Calu3 (cell line): ENCODE measurements around the gene PLP1. TPM values are rescaled to one million over a fixed set of nuclear protein-coding genes. Genes with fewer than 3 reads are reported as not detected.
"Not testable (repeated sequence)": the region's sequence is repeated elsewhere in the genome, so short reads cannot be mapped to it uniquely, and the experiment has no call there.

Source experiments
- BruUV-seq: library from RNA; stranded (reverse); fragments of 400-500 nt; replicated peaks from 2 replicates; lab custom pipeline; 2021; lab: Mats Ljungman, UMichigan
- CTCF ChIA-PET: fragments of 300-600 bp; sonication (Branson Sonifier 250); formaldehyde crosslinking; loops from one replicate; lab custom pipeline; 2022; ENCODE audit warnings: antibody characterized with exemption; lab: Charles Lee
- DNase-seq: peaks from one replicate; pipeline ENCODE4 v3.0.0; 2022
- H3K27ac Mint-ChIP-seq: one replicate; pipeline ENCODE4 v1.8.0; 2022; ENCODE audit warnings: mixed read lengths; ENCODE audit not compliant: unreplicated experiment
- H3K27me3 Mint-ChIP-seq: one replicate; pipeline ENCODE4 v1.8.0; 2022; ENCODE audit warnings: mixed read lengths; ENCODE audit not compliant: unreplicated experiment
- H3K36me3 Mint-ChIP-seq: one replicate; pipeline ENCODE4 v1.8.0; 2022; ENCODE audit warnings: mild to moderate bottlenecking, moderate library complexity, mixed read lengths; ENCODE audit not compliant: insufficient read depth, unreplicated experiment
- H3K4me1 Mint-ChIP-seq: one replicate; pipeline ENCODE4 v1.8.0; 2022; ENCODE audit warnings: mild to moderate bottlenecking, low read depth, mixed read lengths; ENCODE audit not compliant: unreplicated experiment
- H3K4me3 Mint-ChIP-seq: one replicate; pipeline ENCODE4 v1.8.0; 2022; ENCODE audit warnings: mild to moderate bottlenecking, low read depth, moderate library complexity, mixed read lengths; ENCODE audit not compliant: unreplicated experiment
- H3K9me3 Mint-ChIP-seq: one replicate; pipeline ENCODE4 v1.8.0; 2022; ENCODE audit warnings: low read depth, mixed read lengths; ENCODE audit not compliant: unreplicated experiment
- CTCF ChIP-seq: fragments of 200-600 bp; IDR thresholded peaks from one replicate; pipeline ENCODE4 v1.8.0; 2022; ENCODE audit warnings: antibody characterized with exemption; ENCODE audit not compliant: unreplicated experiment
- intact Hi-C: fragments of 100-400 bp; cut with micrococcal nuclease; formaldehyde crosslinking; loops from one replicate; pipeline ENCODE4 v1.10.0; 2022; ENCODE audit not compliant: unreplicated experiment
- total RNA-seq: library from RNA; stranded (reverse); gene quantifications from 2 replicates; pipeline ENCODE4 v1.2.3, GENCODE V29; 2022

PLP1 gene
- total RNA-seq, 1 experiment from 2014 or later: not detected

- no peak for TF ChIP-seq CTCF
- H3K9me3 Mint-ChIP-seq: no peaks in the 10 kb centered on the region
- DNase-seq: no peak
- no TSS peak for BruUV-seq
- no peaks in the 10 kb centered on the region for H3K36me3 Mint-ChIP-seq
- CTCF ChIA-PET: no interaction called here
- H3K27ac Mint-ChIP-seq: no peak overlapping the region
- H3K4me3 Mint-ChIP-seq: no peak overlapping the region
- intact Hi-C loops: no loop called here
- no peaks in the 10 kb centered on the region for H3K4me1 Mint-ChIP-seq
- peaks cover 21% of the 10 kb centered on the region for H3K27me3 Mint-ChIP-seq
Measured at GRCh38 chrX:103800318-103800717, 23.7 kb downstream of the PLP1 start.

GRCh38 chrX:103805860-103806259 is 29.2 kb downstream of the PLP1 start:
- intact Hi-C loops: no loop called here
- TF ChIP-seq CTCF: no peak
- CTCF ChIA-PET: no interaction called here

GRCh38 chrX:103806862-103807474 is 30.3 kb downstream of the PLP1 start:
- no peak for TF ChIP-seq CTCF
- CTCF ChIA-PET: no interaction called here
- Mint-ChIP-seq H3K36me3 (no peaks in the 10 kb centered on the region), H3K4me1 (no peaks in the 10 kb centered on the region), H3K4me3 (no peak overlapping the region), H3K27ac (no peak overlapping the region), H3K27me3 (peaks cover 28% of the 10 kb centered on the region), H3K9me3 (no peaks in the 10 kb centered on the region)
- intact Hi-C loops: no loop called here
- no TSS peak for BruUV-seq
- DNase-seq: no peak

More at GRCh38 chrX:103805860-103806259, 29.2 kb downstream of the PLP1 start:
- H3K4me1 Mint-ChIP-seq: no peaks in the 10 kb centered on the region
- no peak for DNase-seq
- H3K27ac Mint-ChIP-seq: no peak overlapping the region
- no peaks in the 10 kb centered on the region for H3K36me3 Mint-ChIP-seq
- H3K4me3 Mint-ChIP-seq: no peak overlapping the region
- no peaks in the 10 kb centered on the region for H3K9me3 Mint-ChIP-seq
- no TSS peak for BruUV-seq
- peaks cover 37% of the 10 kb centered on the region for H3K27me3 Mint-ChIP-seq

GRCh38 chrX:103811858-103812257 is 35.2 kb downstream of the PLP1 start:
- no peaks in the 10 kb centered on the region for H3K4me1 Mint-ChIP-seq
- no peaks in the 10 kb centered on the region for H3K36me3 Mint-ChIP-seq
- peaks cover 53% of the 10 kb centered on the region for H3K27me3 Mint-ChIP-seq
- H3K4me3 Mint-ChIP-seq: no peak overlapping the region
- no peak for DNase-seq
- intact Hi-C loops: no loop called here
- CTCF ChIA-PET: no interaction called here
- no TSS peak for BruUV-seq
- TF ChIP-seq CTCF: no peak
- no peaks in the 10 kb centered on the region for H3K9me3 Mint-ChIP-seq
- H3K27ac Mint-ChIP-seq: no peak overlapping the region

- CTCF ChIA-PET, H3K27ac Mint-ChIP-seq: not testable (repeated sequence)
- intact Hi-C loops: loop anchor here (1.0 to 2.0 kb wide), 3 partner anchors 128 to 328 kb away; no protein-coding TSS in a partner anchor
Measured at GRCh38 chrX:103817101-103817500, 40.5 kb downstream of the PLP1 start.

More at GRCh38 chrX:103817101-103817500, 40.5 kb downstream of the PLP1 start:
- not testable (repeated sequence) for H3K4me3 Mint-ChIP-seq, H3K36me3 Mint-ChIP-seq, H3K4me1 Mint-ChIP-seq, BruUV-seq, DNase-seq, H3K9me3 Mint-ChIP-seq
- peaks cover 37% of the 10 kb centered on the region for H3K27me3 Mint-ChIP-seq
